ENCODE data around the gene DYRK1B.

DNA sequence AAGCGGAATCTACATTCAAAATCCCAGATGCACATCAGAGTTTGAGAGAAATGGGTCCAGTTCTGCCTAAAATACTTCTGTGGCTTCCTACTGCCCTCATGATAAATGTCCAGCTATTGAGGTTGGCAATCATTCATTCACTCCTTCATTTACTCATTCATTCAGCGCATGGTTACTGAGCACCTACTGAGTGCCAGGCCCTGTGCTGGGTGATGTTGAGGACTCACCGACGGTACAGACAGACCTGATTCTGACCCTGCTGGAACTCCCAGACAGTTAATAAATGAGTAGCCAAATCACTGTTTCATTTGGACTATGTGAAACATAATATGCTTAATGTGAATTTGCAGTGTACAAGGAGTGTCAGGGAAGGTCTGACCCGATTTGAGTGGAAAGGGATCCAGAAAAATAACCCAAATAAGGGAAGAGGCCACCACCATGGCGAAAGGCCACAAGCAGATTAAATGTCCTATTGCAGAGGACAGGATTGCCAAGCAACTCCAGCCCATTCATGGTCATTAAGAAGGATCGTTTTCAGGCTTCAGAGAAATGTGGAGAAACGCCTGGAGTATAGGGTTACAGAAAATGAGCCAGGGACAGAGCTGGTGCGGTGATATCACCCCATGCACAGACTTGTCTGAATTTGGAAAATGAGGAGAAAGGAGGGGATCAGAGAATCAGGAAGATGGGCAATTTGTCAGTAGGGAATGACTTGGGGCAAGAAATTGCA lies 20.5 kb downstream of the DYRK1B start:
- no peak for TF ChIP-seq EZH2phosphoT487 (IDR thresholded peaks at IDR 0.05)
- TF ChIP-seq, protein P1, sequence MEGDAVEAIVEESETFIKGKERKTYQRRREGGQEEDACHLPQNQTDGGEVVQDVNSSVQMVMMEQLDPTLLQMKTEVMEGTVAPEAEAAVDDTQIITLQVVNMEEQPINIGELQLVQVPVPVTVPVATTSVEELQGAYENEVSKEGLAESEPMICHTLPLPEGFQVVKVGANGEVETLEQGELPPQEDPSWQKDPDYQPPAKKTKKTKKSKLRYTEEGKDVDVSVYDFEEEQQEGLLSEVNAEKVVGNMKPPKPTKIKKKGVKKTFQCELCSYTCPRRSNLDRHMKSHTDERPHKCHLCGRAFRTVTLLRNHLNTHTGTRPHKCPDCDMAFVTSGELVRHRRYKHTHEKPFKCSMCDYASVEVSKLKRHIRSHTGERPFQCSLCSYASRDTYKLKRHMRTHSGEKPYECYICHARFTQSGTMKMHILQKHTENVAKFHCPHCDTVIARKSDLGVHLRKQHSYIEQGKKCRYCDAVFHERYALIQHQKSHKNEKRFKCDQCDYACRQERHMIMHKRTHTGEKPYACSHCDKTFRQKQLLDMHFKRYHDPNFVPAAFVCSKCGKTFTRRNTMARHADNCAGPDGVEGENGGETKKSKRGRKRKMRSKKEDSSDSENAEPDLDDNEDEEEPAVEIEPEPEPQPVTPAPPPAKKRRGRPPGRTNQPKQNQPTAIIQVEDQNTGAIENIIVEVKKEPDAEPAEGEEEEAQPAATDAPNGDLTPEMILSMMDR (IDR thresholded peaks at IDR 0.05), result no peak

Data from neural progenitor cell (in vitro differentiated cells).